DND-41 (cell line): ENCODE data around the gene PLRG1.

Experiments used
- ATAC-seq: fragments of 200-7000 bp; cut with Tn5 transposase; 3 replicates; pipeline ENCODE4 v1.9.1; 2021; ENCODE audit warnings: low read depth; ENCODE audit not compliant: insufficient read depth
- DNase-seq: peaks from one replicate; pipeline ENCODE4 v3.0.0-alpha.2; 2020
- H2AFZ ChIP-seq: 2 replicates; pipeline ENCODE4 v1.6.0; 2012; ENCODE audit warnings: low read depth, low read length
- H3K27ac ChIP-seq: 2 replicates; pipeline ENCODE4 v1.5.1; 2012; ENCODE audit warnings: low read length, inconsistent platforms
- H3K27me3 ChIP-seq: fragments of 200-600 bp; sonication (generic); 2 replicates; pipeline ENCODE4 v1.6.0; 2012; ENCODE audit warnings: low read length, mild to moderate bottlenecking, inconsistent platforms; ENCODE audit not compliant: insufficient read depth, poor library complexity
- H3K36me3 ChIP-seq: 2 replicates; pipeline ENCODE4 v1.5.1; 2012; ENCODE audit warnings: low read length, inconsistent platforms; ENCODE audit not compliant: insufficient read depth
- H3K4me1 ChIP-seq: 2 replicates; pipeline ENCODE4 v1.5.1; 2012; ENCODE audit warnings: mild to moderate bottlenecking, low read length; ENCODE audit not compliant: insufficient read depth
- H3K4me2 ChIP-seq: 2 replicates; pipeline ENCODE4 v1.6.0; 2012; ENCODE audit warnings: mild to moderate bottlenecking, moderate library complexity, low read length, inconsistent platforms; ENCODE audit not compliant: insufficient read depth
- H3K4me3 ChIP-seq, 2 experiments: fragments of 200-600 bp in 1 of 2; shearing (Covaris generic) in 1 of 2; 2 replicates each; pipeline ENCODE4 v1.5.1; 2012 to 2016; ENCODE audit warnings: inconsistent platforms in 2 of 2, low read length in 2 of 2, mild to moderate bottlenecking in 2 of 2, low read depth in 1 of 2, moderate library complexity in 1 of 2
- H3K79me2 ChIP-seq: 2 replicates; pipeline ENCODE4 v1.6.0; 2012; ENCODE audit warnings: low read length, inconsistent platforms; ENCODE audit not compliant: insufficient read depth
- H3K9ac ChIP-seq: 2 replicates; pipeline ENCODE4 v1.6.0; 2012; ENCODE audit warnings: low read depth, mild to moderate bottlenecking, inconsistent platforms, low read length, moderate library complexity
- H3K9me3 ChIP-seq: 2 replicates; pipeline ENCODE4 v1.5.1; 2012; ENCODE audit warnings: low read length, moderate library complexity, mild to moderate bottlenecking, inconsistent platforms; ENCODE audit not compliant: insufficient read depth, severe bottlenecking
- H4K20me1 ChIP-seq: 2 replicates; pipeline ENCODE4 v1.6.0; 2012; ENCODE audit warnings: low read length; ENCODE audit not compliant: insufficient read depth
- CTCF ChIP-seq: IDR thresholded peaks from 2 replicates; pipeline ENCODE4 v1.5.1; 2012; ENCODE audit warnings: borderline replicate concordance, low read length, moderate library complexity, mild to moderate bottlenecking; ENCODE audit not compliant: poor library complexity, severe bottlenecking; ENCODE audit errors: extremely low read depth
- EZH2 ChIP-seq: IDR thresholded peaks from 3 replicates; pipeline ENCODE4 v1.6.1; 2012; ENCODE audit warnings: borderline replicate concordance, low read depth, mild to moderate bottlenecking, moderate library complexity, low read length, inconsistent platforms; ENCODE audit not compliant: severe bottlenecking

PLRG1 gene

GRCh38 chr4:154559494-154560418 lies 9.6 kb upstream of the PLRG1 start:
- peak; percentile 6 for DNase-seq
- Histone ChIP-seq H3K9me3 (no peaks in the 10 kb centered on the region), H2AFZ (no peak overlapping the region), H3K4me3 (no peak overlapping the region), H4K20me1 (no peaks in the 10 kb centered on the region), H3K27ac (no peak overlapping the region), H3K79me2 (no peaks in the 10 kb centered on the region), H3K4me1 (no peaks in the 10 kb centered on the region), H3K9ac (no peak overlapping the region), H3K4me2 (no peak overlapping the region), H3K27me3 (peaks cover 8% of the 10 kb centered on the region), H3K36me3 (no peaks in the 10 kb centered on the region)
- TF ChIP-seq EZH2: no peak
- TF ChIP-seq CTCF: peak; percentile 74
- ATAC-seq: peak; percentile 67; the same call in 1 of the 3 replicates

DNA sequence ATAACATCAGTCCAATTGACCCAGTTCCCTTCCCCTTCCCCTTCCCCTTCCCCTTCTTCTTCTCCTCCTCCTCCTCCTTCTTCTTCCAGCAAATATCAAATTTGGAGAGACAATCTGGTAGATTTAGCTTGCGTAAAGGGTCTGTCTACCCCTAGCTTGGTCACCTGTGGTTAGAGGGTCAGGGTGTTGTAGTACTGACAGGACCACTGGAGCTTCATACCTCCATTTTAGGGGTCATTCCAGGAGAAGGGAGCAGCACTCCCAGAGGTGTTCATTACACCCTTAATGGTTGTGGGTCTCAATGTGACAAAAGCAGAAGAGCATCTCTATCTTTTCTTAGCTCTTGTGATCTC lies 8.9 kb upstream of the PLRG1 start:
- no peak overlapping the region for H3K4me2 ChIP-seq
- H2AFZ ChIP-seq: no peak overlapping the region
- no peaks in the 10 kb centered on the region for H3K9me3 ChIP-seq
- H3K9ac ChIP-seq: no peak overlapping the region
- no peak overlapping the region for H3K4me3 ChIP-seq
- no peak for ATAC-seq
- H3K36me3 ChIP-seq: no peaks in the 10 kb centered on the region
- H4K20me1 ChIP-seq: no peaks in the 10 kb centered on the region
- no peak for TF ChIP-seq CTCF
- TF ChIP-seq EZH2: no peak
- peaks cover 8% of the 10 kb centered on the region for H3K27me3 ChIP-seq
- H3K27ac ChIP-seq: no peak overlapping the region
- no peak for DNase-seq
- H3K4me1 ChIP-seq: no peaks in the 10 kb centered on the region
- H3K79me2 ChIP-seq: no peaks in the 10 kb centered on the region

DNA sequence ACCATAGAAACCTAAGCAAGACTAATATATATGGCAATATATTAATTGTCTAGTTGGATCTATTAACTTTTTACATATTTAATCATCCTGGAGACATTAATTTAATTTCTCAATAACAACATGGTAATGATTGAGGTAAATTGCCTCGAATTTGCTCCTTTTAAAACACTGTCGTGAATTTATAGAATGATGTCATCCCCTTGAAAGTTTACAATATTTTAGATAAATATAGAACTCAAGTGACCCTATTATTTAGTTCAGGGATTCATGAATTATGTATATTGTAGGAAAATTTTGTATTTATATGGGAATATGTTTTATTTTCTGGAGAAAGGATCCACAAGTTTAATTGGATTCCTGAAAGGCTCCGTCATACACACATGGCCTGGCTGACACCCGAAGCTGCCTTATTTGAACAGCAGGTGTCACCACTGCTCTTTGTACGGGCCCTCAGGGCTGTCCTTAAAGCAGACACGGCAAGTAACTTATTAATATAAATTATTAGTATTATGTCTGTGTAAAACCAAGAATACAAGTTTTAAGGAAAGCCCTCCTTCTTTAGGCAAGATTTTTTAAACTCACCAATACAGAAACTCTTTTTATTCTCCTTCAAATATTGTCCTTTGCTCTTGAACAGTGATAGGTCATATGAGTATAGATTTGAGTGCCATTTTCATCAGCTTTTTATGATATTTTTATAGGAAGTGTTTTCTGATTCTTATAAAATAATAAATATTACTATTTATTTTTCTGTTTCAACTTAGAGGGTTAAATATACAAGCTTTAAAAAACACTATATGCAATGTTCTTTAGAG lies 1.9 kb upstream of the PLRG1 start:
- Histone ChIP-seq H3K27me3 (peaks cover 4% of the 10 kb centered on the region), H3K79me2 (peaks cover 30% of the 10 kb centered on the region), H2AFZ (0 out of 2 replicates have a peak overlapping the region, but pooled peaks have one; percentile 26), H3K9me3 (no peaks in the 10 kb centered on the region), H3K4me2 (no peak overlapping the region), H4K20me1 (peaks cover 6% of the 10 kb centered on the region; the same call in 1 of the 2 replicates), H3K27ac (no peak overlapping the region), H3K9ac (no peak overlapping the region), H3K36me3 (peaks cover 6% of the 10 kb centered on the region; the same call in 1 of the 2 replicates), H3K4me1 (peaks cover 20% of the 10 kb centered on the region), H3K4me3 (no peak overlapping the region)
- TF ChIP-seq EZH2 (no peak), CTCF (peak; percentile 83)
- DNase-seq: peak; percentile 74
- peak; percentile 57 for ATAC-seq
